GM11168 (cell line): ENCODE results near the gene DPYSL5.

Source experiments
- in situ Hi-C: fragments of 300-500 bp; cut with MboI; formaldehyde crosslinking; loops from one replicate; pipeline ENCODE4 v1.12.0; 2022; ENCODE audit warnings: low sequenced_read_pairs; ENCODE audit not compliant: unreplicated experiment

Gene DPYSL5

GRCh38 chr2:26921323-26921722 lies 73.4 kb downstream of the DPYSL5 start:
- in situ Hi-C loops = loop anchor here (5.0 kb wide), 1 partner anchor 74 kb away; the partner anchor contains the start of gene DPYSL5

DNA sequence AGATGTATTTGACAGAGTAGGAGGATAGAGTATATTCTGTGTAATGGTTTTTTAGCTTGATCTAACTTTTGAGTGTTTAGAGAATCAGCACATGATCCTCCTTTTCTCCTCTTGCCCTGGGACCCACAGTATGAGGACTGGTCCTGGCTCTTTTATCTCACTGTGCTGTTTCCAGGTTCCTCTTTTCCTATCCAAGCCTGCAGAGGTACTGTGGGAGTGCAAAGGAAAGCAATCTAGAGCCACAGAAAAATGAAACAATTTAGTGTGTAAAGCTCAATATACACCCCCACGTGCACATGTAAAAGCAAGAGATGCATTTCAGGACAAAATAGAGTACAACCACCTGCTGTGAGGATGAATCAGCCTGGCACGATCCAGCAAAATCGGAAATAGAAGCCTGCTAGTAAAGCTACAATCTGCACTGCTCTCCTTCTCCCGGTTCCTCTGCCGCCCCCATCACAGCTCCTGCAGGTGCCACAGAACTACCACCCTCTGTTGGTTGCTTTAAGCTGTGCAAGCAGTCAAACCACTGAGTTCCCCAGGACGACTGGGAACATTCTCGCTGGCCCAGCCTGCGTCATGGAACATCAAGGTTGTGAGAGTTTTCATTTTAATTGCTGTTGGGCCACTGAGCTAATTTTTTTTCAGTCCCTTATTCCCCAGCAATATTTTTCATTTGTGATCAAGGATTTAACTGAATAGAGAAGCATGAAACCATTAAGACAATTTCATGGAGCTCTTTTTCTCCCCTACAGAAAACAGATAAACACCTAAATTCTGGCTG lies 74.7 kb downstream of the DPYSL5 start:
- in situ Hi-C loops = loop anchor here (5.0 kb wide), 1 partner anchor 75 kb away; the partner anchor contains the start of gene DPYSL5

DNA sequence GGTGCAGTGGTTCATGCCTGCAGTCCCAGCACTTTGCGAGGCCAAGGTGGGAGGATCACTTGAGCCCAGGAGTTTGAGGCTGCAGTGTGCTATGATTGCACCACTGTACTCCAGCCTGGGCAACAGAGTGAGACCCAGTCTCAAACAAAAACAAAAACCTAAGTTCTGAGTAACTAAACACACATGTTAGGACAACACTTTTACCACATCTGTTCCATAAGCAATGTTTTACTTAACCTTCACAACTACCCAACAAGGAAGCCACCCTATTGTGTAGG lies 75.2 kb downstream of the DPYSL5 start:
- in situ Hi-C loops = loop anchor here (5.0 kb wide), 1 partner anchor 76 kb away; the partner anchor contains the start of gene DPYSL5

GRCh38 chr2:26924731-26925099 lies 76.8 kb downstream of the DPYSL5 start:
- in situ Hi-C loops = loop anchor here (5.0 kb wide), 1 partner anchor 77 kb away; the partner anchor contains the start of gene DPYSL5

GRCh38 chr2:26925100-26925791 lies 77.3 kb downstream of the DPYSL5 start:
- in situ Hi-C loops = no loop called here

DNA sequence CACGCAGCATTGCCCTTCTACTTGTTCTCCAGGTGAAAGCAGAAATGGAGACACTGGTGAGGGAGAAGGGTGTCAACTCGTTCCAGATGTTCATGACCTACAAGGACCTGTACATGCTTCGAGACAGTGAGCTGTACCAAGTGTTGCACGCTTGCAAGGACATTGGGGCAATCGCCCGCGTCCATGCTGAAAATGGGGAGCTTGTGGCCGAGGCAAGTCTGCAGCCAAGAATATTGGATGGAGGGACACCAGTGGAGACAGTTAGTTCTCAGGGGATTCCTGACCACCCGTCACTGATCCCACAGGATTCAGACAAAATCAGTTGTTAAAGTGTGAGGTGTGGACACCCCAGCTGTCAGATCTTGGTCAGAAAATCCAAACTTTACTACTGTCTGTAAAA lies 79.3 kb downstream of the DPYSL5 start:
- in situ Hi-C loops = no loop called here

DNA sequence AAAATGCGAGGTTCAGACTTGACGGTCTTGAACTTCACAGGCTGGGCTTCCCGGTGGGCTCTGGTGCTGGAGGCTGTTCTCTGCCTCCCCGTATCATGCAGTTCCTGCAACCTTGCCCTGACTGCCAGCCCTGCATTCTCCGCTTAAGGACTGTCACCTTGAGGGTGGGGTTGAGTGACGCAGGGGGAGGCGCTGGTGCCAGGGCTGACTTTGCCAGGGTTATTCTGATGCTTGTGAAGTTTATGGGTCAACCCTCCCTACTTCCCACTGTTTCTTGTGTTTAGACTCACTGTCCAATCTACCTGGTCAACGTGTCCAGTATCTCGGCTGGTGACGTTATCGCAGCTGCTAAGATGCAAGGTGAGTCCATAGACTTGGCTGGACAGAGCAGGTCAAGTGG lies 85.0 kb downstream of the DPYSL5 start:
- in situ Hi-C loops = no loop called here

GRCh38 chr2:26933431-26934334 lies 85.8 kb downstream of the DPYSL5 start:
- in situ Hi-C loops = no loop called here

- in situ Hi-C loops = no loop called here
These were observed 86.4 kb downstream of the DPYSL5 start for GRCh38 chr2:26934335-26934724.

DNA sequence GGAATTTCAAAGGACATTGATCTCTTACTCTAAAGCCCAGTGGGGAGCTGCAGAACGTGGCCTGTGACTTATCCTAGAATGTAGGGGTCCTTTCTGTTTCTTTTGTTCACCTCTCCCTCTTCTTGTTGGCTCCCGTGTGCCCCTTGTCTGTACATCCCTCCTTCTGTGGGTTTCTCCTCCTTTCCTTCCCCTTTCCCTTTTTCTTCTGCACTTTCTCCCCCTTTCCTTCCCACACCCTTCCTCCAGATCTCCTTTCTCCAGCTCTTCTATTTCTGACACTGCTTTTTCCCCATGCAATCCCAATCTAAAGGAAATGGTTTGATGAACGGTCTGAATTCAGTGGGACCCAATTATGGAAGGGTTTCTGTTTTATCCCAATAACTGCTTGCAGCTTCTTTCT lies 87.1 kb downstream of the DPYSL5 start:
- in situ Hi-C loops = no loop called here

DNA sequence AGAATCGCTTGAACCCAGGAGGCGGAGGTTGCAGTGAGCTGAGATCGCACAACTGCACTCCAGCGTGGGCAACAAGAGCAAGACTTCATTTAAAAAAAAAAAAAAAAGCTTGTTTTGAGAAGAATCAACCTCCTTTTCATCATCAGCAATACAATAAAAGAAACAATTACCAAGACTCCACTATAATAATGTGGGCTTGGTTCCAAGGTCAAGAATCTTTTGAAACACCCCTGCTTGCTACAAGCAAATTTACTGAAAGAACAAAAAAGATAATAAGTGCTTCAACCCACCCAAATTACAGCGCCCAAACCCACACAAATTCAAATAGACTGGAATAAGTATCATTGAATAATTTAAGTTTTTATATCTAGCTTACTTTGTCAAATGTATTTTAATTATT lies 88.9 kb downstream of the DPYSL5 start:
- in situ Hi-C loops = no loop called here

- in situ Hi-C loops = no loop called here
These were observed 90.6 kb downstream of the DPYSL5 start for GRCh38 chr2:26938399-26939118.

DNA sequence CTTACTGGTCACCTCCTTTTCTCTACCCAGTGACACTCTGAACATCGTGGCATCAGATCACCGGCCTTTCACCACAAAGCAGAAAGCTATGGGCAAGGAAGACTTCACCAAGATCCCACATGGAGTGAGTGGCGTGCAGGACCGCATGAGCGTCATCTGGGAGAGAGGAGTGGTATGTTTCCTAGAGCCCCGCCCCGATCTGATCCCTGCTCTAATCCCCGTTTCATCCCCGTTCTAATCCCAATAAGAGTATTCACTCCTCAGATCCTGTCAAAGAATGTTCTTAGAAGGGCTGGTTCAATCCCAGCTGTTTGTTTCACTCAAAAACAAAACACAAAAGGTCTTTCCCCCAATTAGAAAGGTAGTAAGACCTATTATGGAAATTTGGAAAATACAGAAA lies 92.1 kb downstream of the DPYSL5 start:
- in situ Hi-C loops = no loop called here

GRCh38 chr2:26941486-26941885 lies 93.6 kb downstream of the DPYSL5 start:
- in situ Hi-C loops = no loop called here

DNA sequence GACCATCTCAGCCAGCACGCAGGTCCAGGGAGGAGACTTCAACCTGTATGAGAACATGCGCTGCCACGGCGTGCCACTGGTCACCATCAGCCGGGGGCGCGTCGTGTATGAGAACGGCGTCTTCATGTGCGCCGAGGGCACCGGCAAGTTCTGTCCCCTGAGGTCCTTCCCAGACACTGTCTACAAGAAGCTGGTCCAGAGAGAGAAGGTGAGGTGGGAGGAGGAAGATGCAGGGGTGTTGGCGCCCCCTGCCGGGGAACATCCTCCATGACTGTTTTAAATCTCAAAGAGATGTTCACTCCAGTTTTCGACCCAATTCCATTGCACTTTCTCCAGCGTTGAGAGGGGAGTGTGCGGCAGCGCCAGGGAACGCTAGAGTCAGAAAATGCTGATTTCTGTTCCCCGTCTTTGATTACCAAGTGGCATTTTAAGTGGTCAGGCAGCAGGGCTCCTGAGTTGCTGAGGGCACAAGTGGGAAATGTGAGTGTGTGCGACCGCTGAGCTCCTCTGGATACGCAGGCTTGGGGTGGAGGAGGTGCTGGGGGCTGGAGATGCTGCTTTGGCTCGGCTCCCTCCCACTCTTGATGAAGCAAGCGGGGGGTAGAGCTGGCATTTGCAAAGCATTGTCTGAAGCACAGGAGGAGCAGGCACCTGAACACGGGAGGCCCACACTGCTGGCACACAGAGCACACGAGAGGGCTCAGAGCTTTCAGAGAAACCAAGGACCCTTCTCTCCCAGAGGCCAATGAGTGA lies 94.8 kb downstream of the DPYSL5 start:
- in situ Hi-C loops = no loop called here

DNA sequence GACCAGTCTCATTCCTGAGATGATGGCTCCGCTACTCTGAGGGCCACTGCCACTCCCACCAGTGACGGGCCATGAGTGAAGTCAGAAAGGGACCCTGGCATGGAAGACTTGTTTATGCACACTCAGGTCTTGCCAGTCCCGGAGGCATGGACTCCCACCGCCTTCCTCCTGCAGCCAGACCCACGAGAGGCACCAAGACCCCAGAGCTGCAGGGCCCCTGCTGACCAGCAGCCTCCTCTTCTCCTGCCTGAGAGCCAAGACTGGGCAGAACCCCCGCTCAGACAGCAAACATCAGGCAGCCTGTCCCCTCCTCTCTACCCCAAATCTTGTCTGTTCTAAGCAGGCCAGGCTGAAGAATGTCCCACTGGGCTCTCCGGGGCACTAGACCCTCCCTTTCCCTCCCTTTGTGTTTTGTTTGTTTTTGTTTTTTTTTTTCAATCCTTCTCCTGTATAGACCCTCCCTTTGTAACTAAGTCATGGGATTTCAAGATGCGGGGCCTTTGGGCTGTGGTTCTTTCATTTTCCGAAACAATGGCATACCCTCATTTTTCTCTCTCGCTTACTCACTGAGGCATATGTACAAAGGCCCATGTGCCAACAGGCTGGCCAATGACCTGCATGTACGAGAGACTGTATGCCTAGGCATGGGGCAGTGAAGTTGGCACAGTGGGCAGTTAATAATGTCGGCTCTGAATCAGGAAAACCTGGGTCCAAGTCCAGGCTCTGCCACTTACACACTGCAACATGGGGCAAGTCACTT lies 98.2 kb downstream of the DPYSL5 start:
- in situ Hi-C loops = no loop called here

GRCh38 chr2:26946841-26947784 lies 99.2 kb downstream of the DPYSL5 start:
- in situ Hi-C loops = no loop called here

DNA sequence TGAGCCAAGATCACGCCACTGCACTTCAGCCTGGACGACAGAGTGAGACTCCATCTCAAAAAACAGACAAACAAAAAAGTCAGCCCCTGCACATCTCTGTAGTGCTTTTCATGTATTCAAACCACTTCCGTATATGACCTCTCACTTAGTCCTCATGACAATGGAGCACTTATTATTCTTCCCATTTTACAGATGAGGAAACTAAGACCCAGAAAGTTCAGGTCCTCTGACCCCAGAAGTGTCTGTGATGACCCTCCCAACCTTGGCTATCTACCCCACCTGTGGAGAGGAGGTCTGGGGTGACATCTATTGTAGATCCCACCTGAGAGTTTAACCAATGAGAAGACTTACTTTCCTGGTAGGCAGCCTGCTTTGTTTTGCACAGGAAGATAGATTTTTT lies 100.9 kb downstream of the DPYSL5 start:
- in situ Hi-C loops = no loop called here
